Lung (tissue), 12 donors: ENCODE data around the gene ARSG. TPM values are rescaled to one million over a fixed set of nuclear protein-coding genes. Genes with fewer than 3 reads are reported as not detected.

Experiments used
- ATAC-seq: fragments of 200-7000 bp; cut with Tn5 transposase; one replicate; pipeline ENCODE4 v1.9.1; 2020; ENCODE audit warnings: moderate number of reproducible peaks; ENCODE audit not compliant: insufficient read depth, low FRiP score
- DNase-seq, 3 donors: peaks; one replicate each; pipeline ENCODE4 v3.0.0-alpha.2; 2013 to 2017
- H3K27ac ChIP-seq, 2 donors: one replicate each; pipeline ENCODE4 v1.5.1; 2013; ENCODE audit warnings: mild to moderate bottlenecking in 2 of 2, moderate library complexity in 2 of 2, control low read depth in 1 of 2, inconsistent platforms in 1 of 2, low read depth in 1 of 2, low read length in 1 of 2
- H3K27me3 ChIP-seq, 3 donors: one replicate each; pipeline ENCODE4 v1.5.1; 2013; ENCODE audit warnings: low read length in 2 of 3; ENCODE audit not compliant: control insufficient read depth in 3 of 3, insufficient read depth in 3 of 3
- H3K36me3 ChIP-seq, 4 donors: one replicate each; pipeline ENCODE4 v1.5.1; 2013; ENCODE audit warnings: low read length in 4 of 4, mild to moderate bottlenecking in 1 of 4, moderate library complexity in 1 of 4; ENCODE audit not compliant: control insufficient read depth in 4 of 4, insufficient read depth in 4 of 4
- H3K4me1 ChIP-seq, 5 donors: one replicate each; pipeline ENCODE4 v1.5.1; 2013; ENCODE audit warnings: low read length in 5 of 5, mild to moderate bottlenecking in 2 of 5, moderate library complexity in 1 of 5; ENCODE audit not compliant: control insufficient read depth in 5 of 5, insufficient read depth in 5 of 5
- H3K4me3 ChIP-seq: one replicate; pipeline ENCODE4 v1.5.1; 2013; ENCODE audit warnings: mild to moderate bottlenecking, control low read depth, moderate library complexity
- H3K9ac ChIP-seq, 2 donors: one replicate each; pipeline ENCODE4 v1.5.1; 2013; ENCODE audit warnings: low read length in 2 of 2, control low read depth in 1 of 2; ENCODE audit not compliant: insufficient read depth in 1 of 2
- H3K9me3 ChIP-seq, 4 donors: one replicate each; pipeline ENCODE4 v1.5.1; 2013; ENCODE audit warnings: low read length in 3 of 4, mild to moderate bottlenecking in 1 of 4, moderate library complexity in 1 of 4; ENCODE audit not compliant: control insufficient read depth in 4 of 4, insufficient read depth in 3 of 4
- CTCF ChIP-seq: IDR thresholded peaks from 2 replicates; pipeline ENCODE4 v1.5.1; 2012; ENCODE audit warnings: mild to moderate bottlenecking; ENCODE audit errors: control extremely low read depth, extremely low read depth
- WGBS, 2 donors: extraction: QIAGEN DNeasy Blood & Tissue Kit; methylation state at CpG; one replicate each; pipeline ENCODE4 v1.1.7; 2013; 5-methylcytosine and 5-hydroxymethylcytosine counted together
- polyA plus RNA-seq, 2 donors: library from polyadenylated mRNA; stranded (reverse); fragments of 200-250 nt; gene quantifications; one replicate each; pipeline ENCODE4 v1.2.1, GENCODE V29; 2013
- total RNA-seq, 2 donors: library from RNA; depleted of rRNA in 1 of 2; stranded (reverse); fragments of >200 nt in 1 of 2; gene quantifications; one replicate each; pipeline ENCODE4 v1.2.1, GENCODE V29; 2014 to 2021
- donor health status: control.
- donor health status: control.
- donor health status: Bipolar disorder and iron deficiency.
- donor health status: healthy.
- donor health status: DM: yes; HTN: yes; CAD: no.

ARSG gene
- total and polyA plus RNA-seq, 4 donors: 1.5 to 9.3 (median 4.3) TPM

- H3K27me3 ChIP-seq: no peaks in the 10 kb centered on the region
- H3K9ac ChIP-seq: no peak overlapping the region
- H3K27ac ChIP-seq: no peak overlapping the region
- no peaks in the 10 kb centered on the region for H3K36me3 ChIP-seq
- DNase-seq (no peak), ATAC-seq (no peak)
- H3K4me1 ChIP-seq: peaks cover 0 to 37% (median 10%) of the 10 kb centered on the region in 5 donors
- TF ChIP-seq CTCF: no peak
- WGBS, 2 donors: 94 to 96% methylated on average over 6 of the region's 6 CpGs
- H3K9me3 ChIP-seq: no peaks in the 10 kb centered on the region
- no peak overlapping the region for H3K4me3 ChIP-seq
These were observed 96.3 kb downstream of the ARSG start for GRCh38 chr17:68387435-68388218.

GRCh38 chr17:68389041-68389440 is 97.7 kb downstream of the ARSG start:
- DNase-seq (no peak), ATAC-seq (no peak)
- TF ChIP-seq CTCF: no peak
- Histone ChIP-seq H3K4me1 (peaks cover 0 to 26% (median 6%) of the 10 kb centered on the region in 5 donors), H3K9ac (no peak overlapping the region), H3K9me3 (no peaks in the 10 kb centered on the region), H3K27me3 (no peaks in the 10 kb centered on the region), H3K4me3 (no peak overlapping the region), H3K36me3 (no peaks in the 10 kb centered on the region), H3K27ac (no peak overlapping the region)
- 79 to 96% methylated on average over 6 to 7 of the region's 7 CpGs for WGBS, 2 donors

- WGBS, 2 donors: 83 to 86% methylated on average over 11 of the region's 11 CpGs
- H3K9ac ChIP-seq: no peak overlapping the region
- no peak for TF ChIP-seq CTCF
- H3K4me3 ChIP-seq: no peak overlapping the region
- H3K36me3 ChIP-seq: no peaks in the 10 kb centered on the region
- peaks cover 0 to 4% (median 0%) of the 10 kb centered on the region in 4 donors for H3K9me3 ChIP-seq
- H3K27me3 ChIP-seq: no peaks in the 10 kb centered on the region
- H3K4me1 ChIP-seq: peaks cover 0 to 15% (median 3%) of the 10 kb centered on the region in 5 donors
- no peak for DNase-seq
- peak overlapping the region in 1 of 2 donors; percentile 2 for H3K27ac ChIP-seq
- no peak for ATAC-seq
These were observed 99.7 kb downstream of the ARSG start for GRCh38 chr17:68390888-68391545.
